ENCODE results near the gene SLBP. TPM values are rescaled to one million over a fixed set of nuclear protein-coding genes. Genes with fewer than 3 reads are reported as not detected.

SLBP gene
- total and polyA plus RNA-seq, 12 donors, result 10.9 to 17.7 (median 12.8) TPM

DNA sequence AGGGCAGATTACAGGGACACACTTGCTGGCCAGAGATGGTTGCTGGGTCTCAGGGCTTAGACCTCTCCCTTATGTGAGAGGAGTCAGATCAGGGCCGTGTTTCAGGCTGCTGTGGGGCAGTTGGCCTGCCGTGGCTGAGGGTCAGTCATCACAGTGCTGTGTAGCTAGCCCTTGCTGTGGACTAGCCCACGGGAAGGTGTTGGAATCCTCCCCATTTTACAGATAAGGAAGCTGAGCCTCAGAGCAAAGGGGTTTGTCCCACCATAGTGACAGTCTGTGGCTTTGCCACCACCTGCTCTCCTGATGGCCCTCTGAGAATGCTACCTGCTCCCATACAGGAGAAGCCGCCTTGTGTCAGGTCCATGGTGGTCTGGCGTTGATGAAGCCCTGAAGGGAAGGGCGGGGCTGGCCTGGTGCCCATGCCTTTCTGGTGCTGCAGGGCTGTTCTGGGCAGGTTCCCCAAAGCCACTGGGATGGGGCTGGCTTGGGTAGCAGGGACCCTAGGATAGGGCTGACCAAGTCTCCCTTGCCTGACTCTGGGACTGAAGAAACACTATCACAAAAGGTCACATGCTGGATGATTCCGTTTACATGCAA is 25.6 kb downstream of the SLBP start:
- TF ChIP-seq, protein P1, sequence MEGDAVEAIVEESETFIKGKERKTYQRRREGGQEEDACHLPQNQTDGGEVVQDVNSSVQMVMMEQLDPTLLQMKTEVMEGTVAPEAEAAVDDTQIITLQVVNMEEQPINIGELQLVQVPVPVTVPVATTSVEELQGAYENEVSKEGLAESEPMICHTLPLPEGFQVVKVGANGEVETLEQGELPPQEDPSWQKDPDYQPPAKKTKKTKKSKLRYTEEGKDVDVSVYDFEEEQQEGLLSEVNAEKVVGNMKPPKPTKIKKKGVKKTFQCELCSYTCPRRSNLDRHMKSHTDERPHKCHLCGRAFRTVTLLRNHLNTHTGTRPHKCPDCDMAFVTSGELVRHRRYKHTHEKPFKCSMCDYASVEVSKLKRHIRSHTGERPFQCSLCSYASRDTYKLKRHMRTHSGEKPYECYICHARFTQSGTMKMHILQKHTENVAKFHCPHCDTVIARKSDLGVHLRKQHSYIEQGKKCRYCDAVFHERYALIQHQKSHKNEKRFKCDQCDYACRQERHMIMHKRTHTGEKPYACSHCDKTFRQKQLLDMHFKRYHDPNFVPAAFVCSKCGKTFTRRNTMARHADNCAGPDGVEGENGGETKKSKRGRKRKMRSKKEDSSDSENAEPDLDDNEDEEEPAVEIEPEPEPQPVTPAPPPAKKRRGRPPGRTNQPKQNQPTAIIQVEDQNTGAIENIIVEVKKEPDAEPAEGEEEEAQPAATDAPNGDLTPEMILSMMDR (IDR thresholded peaks at IDR 0.05), result no peak
- WGBS, 2 donors, result 46 to 56% methylated on average over 7 of the region's 7 CpGs

DNA sequence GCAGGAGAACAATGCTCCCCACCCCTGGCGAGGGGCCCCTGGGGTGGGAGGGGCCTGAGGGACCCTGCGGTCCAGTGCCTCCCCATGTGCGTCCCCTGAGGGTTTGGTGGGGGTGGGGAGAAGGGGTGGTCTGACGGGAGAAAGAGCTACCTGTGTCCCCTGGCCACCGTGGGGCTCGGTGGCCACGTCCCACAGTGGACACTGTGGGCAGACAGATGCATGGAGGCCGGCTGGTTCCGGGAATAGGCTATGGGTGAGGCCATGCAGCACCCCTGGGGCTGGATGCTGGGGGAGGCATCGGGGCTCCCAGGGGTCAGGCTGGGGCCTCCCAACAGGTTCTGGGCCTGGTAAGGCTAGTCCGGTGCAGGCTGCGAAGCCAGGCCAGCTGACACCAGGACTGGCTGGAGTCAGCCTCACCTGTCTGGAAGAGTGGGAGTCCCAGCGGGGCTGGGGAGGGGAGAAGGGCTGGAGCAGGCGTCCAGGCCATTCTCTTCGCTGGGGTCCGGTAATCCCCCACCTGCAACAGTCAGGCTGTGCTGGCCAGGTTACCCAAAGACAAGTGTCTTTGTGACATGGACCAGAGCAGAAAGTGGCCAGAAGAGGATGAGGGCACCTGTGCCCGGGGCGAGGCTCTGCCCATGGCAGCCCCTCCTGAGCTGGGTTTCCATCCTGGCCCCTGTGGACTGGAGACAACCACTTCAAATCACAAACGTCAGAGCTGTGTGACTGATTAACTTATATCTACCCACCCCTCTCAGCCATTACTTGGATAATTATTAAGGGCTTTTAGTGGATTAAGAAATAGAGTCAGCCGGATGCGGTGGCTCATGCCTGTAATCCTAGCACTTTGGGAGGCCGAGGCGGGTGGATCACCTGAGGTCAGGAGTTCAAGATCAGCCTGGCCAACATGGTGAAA is 26.6 kb downstream of the SLBP start:
- ATAC-seq (peak in 2 of 8 donors; percentile 1 to 20), DNase-seq (no peak)
- H3K4me3 ChIP-seq, result peak overlapping the region in 1 of 10 donors; percentile 56
- no peaks in the 10 kb centered on the region for H3K27me3 ChIP-seq
- H3K9me3 ChIP-seq, result no peaks in the 10 kb centered on the region
- intact Hi-C loops (cut with DNase I), result no loop called here
- 83 to 84% methylated on average over 23 of the region's 23 CpGs for WGBS, 2 donors
- peaks cover 0 to 18% (median 8%) of the 10 kb centered on the region in 9 donors for H3K4me1 ChIP-seq
- peak overlapping the region in 1 of 10 donors; percentile 21 for H3K27ac ChIP-seq
- peaks cover 0 to 9% (median 0%) of the 10 kb centered on the region in 9 donors for H3K36me3 ChIP-seq
- TF ChIP-seq, protein P1 (IDR thresholded peaks at IDR 0.05), result no peak

More for the DNA sequence above, 25.6 kb downstream of the SLBP start:
- no peaks in the 10 kb centered on the region for H3K27me3 ChIP-seq
- H3K36me3 ChIP-seq, result peaks cover 0 to 19% (median 2%) of the 10 kb centered on the region in 9 donors
- ATAC-seq (no peak), DNase-seq (no peak)
- no peaks in the 10 kb centered on the region for H3K9me3 ChIP-seq
- no peak overlapping the region for H3K27ac ChIP-seq
- intact Hi-C loops (cut with DNase I), result no loop called here
- peaks cover 0 to 18% (median 8%) of the 10 kb centered on the region in 9 donors for H3K4me1 ChIP-seq
- H3K4me3 ChIP-seq, result no peak overlapping the region

DNA sequence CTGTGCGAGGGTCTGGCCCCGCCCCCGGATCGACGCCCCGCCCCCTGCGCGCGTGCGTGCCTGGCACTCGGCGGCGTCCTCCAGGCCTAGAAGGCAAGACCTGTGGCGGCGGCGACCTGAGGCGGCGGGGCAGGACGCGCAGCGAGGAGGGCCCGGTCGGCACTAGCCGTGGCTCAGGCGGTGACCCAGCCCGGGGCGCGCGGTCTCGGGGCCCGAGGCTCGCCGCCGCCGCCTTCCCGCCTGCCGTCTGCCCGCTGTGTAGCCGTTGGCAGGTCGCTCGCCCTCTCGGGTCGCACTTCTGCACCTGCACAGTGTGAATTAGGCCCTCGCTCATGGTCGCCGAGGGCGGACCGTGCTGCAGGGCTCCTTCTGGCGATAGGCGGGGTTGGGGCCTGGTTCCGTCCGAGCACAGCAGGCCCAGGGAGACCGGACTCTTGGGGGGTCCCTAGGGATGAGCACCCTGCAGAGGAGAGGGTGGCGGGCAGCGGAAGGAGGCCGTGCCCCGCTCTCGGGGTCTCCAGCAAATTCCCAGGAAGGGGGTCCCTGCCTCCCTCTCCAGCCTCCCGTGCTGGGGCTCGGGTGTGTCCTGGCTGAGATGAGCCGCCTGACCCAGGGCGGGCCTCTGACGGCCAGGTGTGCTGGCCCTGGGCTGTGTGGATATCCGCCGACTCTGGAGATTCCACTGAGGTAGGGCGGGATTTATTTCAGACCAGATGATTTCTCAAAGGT is 27.4 kb downstream of the SLBP start:
- 33 to 34% methylated on average over 55 to 66 of the region's 66 CpGs for WGBS, 2 donors
- DNase-seq, result no peak
- Histone ChIP-seq H3K27me3 (no peaks in the 10 kb centered on the region), H3K4me1 (peaks cover 0 to 18% (median 8%) of the 10 kb centered on the region in 9 donors), H3K27ac (peak overlapping the region in 6 of 10 donors; percentile 21 to 67 (median 62)), H3K9me3 (no peaks in the 10 kb centered on the region), H3K4me3 (peak overlapping the region in 9 of 10 donors; percentile 40 to 69 (median 56)), H3K36me3 (peaks cover 0 to under 1% (median 0%) of the 10 kb centered on the region in 9 donors)
- intact Hi-C loops (cut with DNase I), result no loop called here
- peak in 6 of 8 donors; percentile 2 to 59 (median 8) for ATAC-seq
- TF ChIP-seq, protein P1 (IDR thresholded peaks at IDR 0.05), result no peak

Data from heart right ventricle (tissue), 16 donors.